MM.1S (cell line): ENCODE data around the gene ARL15.

Experiments
- EZH2phosphoT487 ChIP-seq: fragments of 300-600 bp; sonication (generic); IDR thresholded peaks from 2 replicates; pipeline ENCODE4 v1.6.1; 2018; ENCODE audit warnings: antibody characterized with exemption, low read length
- TF ChIP-seq, protein P1 (sequence below): fragments of 300-600 bp; sonication (generic); IDR thresholded peaks from 2 replicates; pipeline ENCODE4 v1.5.1; 2016; ENCODE audit warnings: antibody characterized with exemption, low read length, mixed read lengths

DNA sequence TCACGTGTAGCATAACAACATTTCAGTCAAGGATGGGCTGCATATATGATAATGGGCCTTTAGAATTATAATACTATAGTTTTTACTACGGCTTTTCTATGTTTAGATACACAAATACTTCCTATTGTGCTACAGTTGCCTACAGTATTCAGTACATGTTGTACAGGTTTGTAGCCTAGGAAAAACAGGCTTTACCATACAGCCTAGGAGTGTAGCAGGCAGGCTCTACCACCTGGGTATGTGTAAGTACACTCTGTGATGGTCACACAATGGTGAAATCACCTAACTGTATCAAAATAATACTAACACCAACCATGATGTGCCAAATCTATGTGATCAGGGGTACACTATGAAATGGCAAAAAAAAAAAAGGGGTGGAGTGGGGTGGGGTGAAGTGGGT, 372.9 kb downstream of the ARL15 start:
- TF ChIP-seq, protein P1, sequence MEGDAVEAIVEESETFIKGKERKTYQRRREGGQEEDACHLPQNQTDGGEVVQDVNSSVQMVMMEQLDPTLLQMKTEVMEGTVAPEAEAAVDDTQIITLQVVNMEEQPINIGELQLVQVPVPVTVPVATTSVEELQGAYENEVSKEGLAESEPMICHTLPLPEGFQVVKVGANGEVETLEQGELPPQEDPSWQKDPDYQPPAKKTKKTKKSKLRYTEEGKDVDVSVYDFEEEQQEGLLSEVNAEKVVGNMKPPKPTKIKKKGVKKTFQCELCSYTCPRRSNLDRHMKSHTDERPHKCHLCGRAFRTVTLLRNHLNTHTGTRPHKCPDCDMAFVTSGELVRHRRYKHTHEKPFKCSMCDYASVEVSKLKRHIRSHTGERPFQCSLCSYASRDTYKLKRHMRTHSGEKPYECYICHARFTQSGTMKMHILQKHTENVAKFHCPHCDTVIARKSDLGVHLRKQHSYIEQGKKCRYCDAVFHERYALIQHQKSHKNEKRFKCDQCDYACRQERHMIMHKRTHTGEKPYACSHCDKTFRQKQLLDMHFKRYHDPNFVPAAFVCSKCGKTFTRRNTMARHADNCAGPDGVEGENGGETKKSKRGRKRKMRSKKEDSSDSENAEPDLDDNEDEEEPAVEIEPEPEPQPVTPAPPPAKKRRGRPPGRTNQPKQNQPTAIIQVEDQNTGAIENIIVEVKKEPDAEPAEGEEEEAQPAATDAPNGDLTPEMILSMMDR: no peak
- no peak for TF ChIP-seq EZH2phosphoT487
